Measurements from ENCODE around the gene SPNS3.

DNA sequence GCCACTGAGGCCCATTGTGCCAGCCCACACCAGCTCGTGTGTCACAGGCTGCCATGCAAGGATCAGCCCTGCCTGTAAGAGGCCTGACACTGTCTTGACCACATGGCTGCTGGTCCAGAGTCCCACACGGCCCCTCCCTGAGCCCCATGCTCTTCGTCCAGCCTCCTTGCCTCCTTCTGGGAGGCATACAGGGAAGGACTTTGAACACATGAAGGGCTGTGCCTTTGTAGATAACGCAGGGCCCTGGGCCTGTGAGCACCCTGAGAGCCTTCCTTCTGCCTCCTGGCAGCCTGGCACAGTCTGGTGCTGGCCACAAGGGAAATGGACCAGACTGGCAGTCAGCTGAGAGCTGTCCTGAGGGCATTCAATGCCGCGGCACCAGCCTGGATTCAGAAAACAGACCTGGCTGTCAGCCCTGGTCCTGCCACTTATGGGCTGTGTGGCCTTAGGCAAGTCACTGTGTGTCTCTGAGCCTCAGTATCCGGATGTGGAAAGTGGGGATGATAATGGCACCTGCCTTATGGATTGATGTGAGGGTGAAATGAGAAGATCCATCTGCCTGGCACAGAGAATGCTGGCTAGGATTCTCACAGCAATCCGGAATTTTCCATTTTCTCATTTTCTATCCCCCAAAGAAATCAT, 45.7 kb downstream of the SPNS3 start:
- TF ChIP-seq, protein P1, sequence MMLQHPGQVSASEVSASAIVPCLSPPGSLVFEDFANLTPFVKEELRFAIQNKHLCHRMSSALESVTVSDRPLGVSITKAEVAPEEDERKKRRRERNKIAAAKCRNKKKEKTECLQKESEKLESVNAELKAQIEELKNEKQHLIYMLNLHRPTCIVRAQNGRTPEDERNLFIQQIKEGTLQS (IDR thresholded peaks at IDR 0.05), result no peak
- TF ChIP-seq, protein P1 (CRISPR knock-in tag; conservative IDR thresholded peaks at IDR 0.05), result no peak
- no peak for TF ChIP-seq NFIC (IDR thresholded peaks at IDR 0.05)
- no peak for TF ChIP-seq EP300 (IDR thresholded peaks at IDR 0.05; ENCODE audit: low read length)
- TF ChIP-seq GABPA (tag; conservative IDR thresholded peaks at IDR 0.05; ENCODE audit: low read depth), result no peak
- TF ChIP-seq TBP (optimal IDR thresholded peaks at IDR 0.05; ENCODE audit: low read depth, low read length), result no peak

All from K562 (cell line).